Tibial nerve (tissue), 3 donors: Measurements from ENCODE around the gene PPDPF.

Experiments used
- CTCF ChIP-seq, 5 experiments: fragments of 200-600 bp in 3 of 5; fragments of 450-650 bp in 2 of 5; sonication (generic) in 3 of 5; IDR thresholded peaks; one replicate each; pipeline ENCODE4 v1.5.1; 2016 to 2019; ENCODE audit warnings: antibody characterized with exemption in 5 of 5, mild to moderate bottlenecking in 3 of 5, moderate library complexity in 2 of 5
- POLR2A ChIP-seq, 2 donors: fragments of 450-650 bp; IDR thresholded peaks; one replicate each; pipeline ENCODE4 v1.6.1; 2017; ENCODE audit warnings: antibody characterized with exemption in 2 of 2, mild to moderate bottlenecking in 2 of 2, moderate library complexity in 2 of 2

GRCh38 chr20:63564036-63564810 is 43.7 kb downstream of the PPDPF start:
- no peak for TF ChIP-seq CTCF (IDR thresholded peaks at IDR 0.05)
- no peak for TF ChIP-seq POLR2A (IDR thresholded peaks at IDR 0.05)
